ENCODE data around the gene URB2. TPM values are rescaled to one million over a fixed set of nuclear protein-coding genes. Genes with fewer than 3 reads are reported as not detected.

Gene URB2
- 3.5 TPM for total RNA-seq
- long read RNA-seq, full-length matches to known transcripts, result 10 of 15 reads
- long read RNA-seq, partial matches to known transcripts, result 5 of 15 reads
- long read RNA-seq, other reads (novel, unspliced or antisense), result 0 of 15 reads

DNA sequence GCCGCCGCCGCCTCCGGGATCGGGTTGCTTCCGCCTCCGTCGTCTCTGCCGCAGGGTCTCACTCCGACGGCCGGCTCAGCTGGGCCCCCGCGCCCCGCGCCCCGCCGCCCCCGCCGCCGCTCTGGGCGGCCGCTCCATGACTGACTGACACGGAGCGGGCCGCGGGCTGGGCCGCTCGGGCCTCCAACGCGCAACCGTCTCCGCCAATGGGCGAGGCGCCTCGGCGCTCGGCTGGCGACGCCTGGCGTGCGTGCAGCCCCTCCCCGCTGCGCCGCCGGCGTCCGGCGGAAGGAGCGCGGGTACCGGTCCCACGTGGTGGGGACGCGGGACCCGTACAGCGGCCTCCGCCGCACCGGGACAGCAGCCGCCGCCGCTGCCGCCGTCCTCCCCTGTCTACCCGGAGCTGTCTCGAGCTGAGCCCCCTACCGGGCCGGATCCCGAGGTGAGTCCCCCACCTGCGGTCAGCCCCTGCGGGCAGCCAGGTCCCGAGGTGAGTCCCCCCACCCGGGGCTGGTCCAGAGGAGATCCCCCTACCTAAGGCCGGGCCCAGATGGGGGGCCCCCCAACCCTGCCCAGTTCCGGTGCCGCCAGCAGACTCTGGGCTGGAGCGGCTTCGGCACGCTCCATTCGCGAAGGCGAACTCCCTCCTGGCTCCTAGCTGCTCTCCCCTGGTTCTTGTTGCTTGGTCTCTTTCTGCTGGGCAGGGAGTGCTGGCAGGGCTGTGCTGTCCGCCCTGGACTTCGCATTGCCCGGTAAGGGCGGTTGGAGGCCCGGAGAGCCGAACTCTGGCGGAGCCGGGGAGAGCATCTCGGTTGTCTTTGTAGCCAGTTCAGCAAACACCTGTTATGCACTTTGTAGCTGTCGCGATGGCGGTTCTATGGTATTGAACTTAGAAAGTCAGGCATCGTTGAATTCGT, at the start of gene URB2, which contains the start of gene TAF5L:
Gene URB2 (plus strand): TSS at position 333 of the 917 bp plus-strand sequence. CDS start 1,387 bp downstream, outside the sequence.
Gene TAF5L (minus strand): TSS at position 208 of the 917 bp plus-strand sequence. CDS start 11,640 bp downstream, outside the sequence.
- no peak for TF ChIP-seq CTCF (IDR thresholded peaks at IDR 0.05; ENCODE audit: borderline replicate concordance)
- DNase-seq, result peak; percentile 87
- peak within 1 kb of the TSS; percentile 94 for H3K27ac ChIP-seq (replicated peaks)
- intact Hi-C loops (cut with micrococcal nuclease), result loop anchor here (10.0 kb wide), 1 partner anchor 61 kb away; no protein-coding TSS in a partner anchor
- no peaks in the 10 kb centered on the region for H3K27me3 ChIP-seq (ENCODE audit: low read depth)
- H3K36me3 ChIP-seq, result no peaks in the 10 kb centered on the region
- H3K9me3 ChIP-seq (replicated peaks), result no peaks in the 10 kb centered on the region
- peaks cover 59% of the 10 kb centered on the region for H3K4me1 ChIP-seq
- peak within 1 kb of the TSS; percentile 97 for H3K4me3 ChIP-seq

- no peak for TF ChIP-seq CTCF (IDR thresholded peaks at IDR 0.05; ENCODE audit: borderline replicate concordance)
- Histone ChIP-seq H3K9me3 (replicated peaks) (no peaks in the 10 kb centered on the region), H3K4me1 (peaks cover 28% of the 10 kb centered on the region), H3K36me3 (no peaks in the 10 kb centered on the region), H3K27ac (replicated peaks) (peak overlapping the region; percentile 76), H3K27me3 (ENCODE audit: low read depth) (no peaks in the 10 kb centered on the region), H3K4me3 (peak overlapping the region; percentile 27)
- intact Hi-C loops (cut with micrococcal nuclease), result no loop called here
- DNase-seq, result no peak
These were observed 47.6 kb upstream of the URB2 start for GRCh38 chr1:229578168-229579058.

GRCh38 chr1:229579059-229579673, 46.9 kb upstream of the URB2 start:
- Histone ChIP-seq H3K4me3 (peak overlapping the region; percentile 27), H3K27ac (replicated peaks) (peak overlapping the region; percentile 76), H3K36me3 (no peaks in the 10 kb centered on the region), H3K4me1 (peaks cover 28% of the 10 kb centered on the region), H3K9me3 (replicated peaks) (no peaks in the 10 kb centered on the region), H3K27me3 (ENCODE audit: low read depth) (no peaks in the 10 kb centered on the region)
- DNase-seq, result peak; percentile 61
- intact Hi-C loops (cut with micrococcal nuclease), result no loop called here
- no peak for TF ChIP-seq CTCF (IDR thresholded peaks at IDR 0.05; ENCODE audit: borderline replicate concordance)

GRCh38 chr1:229581485-229581884, 44.6 kb upstream of the URB2 start:
- H3K4me3 ChIP-seq, result no peak overlapping the region
- no peak for TF ChIP-seq CTCF (IDR thresholded peaks at IDR 0.05; ENCODE audit: borderline replicate concordance)

More at GRCh38 chr1:229581485-229581884, 44.6 kb upstream of the URB2 start:
- Histone ChIP-seq H3K27me3 (ENCODE audit: low read depth) (no peaks in the 10 kb centered on the region), H3K9me3 (replicated peaks) (no peaks in the 10 kb centered on the region), H3K27ac (replicated peaks) (peak overlapping the region; percentile 51), H3K4me1 (peaks cover 28% of the 10 kb centered on the region), H3K36me3 (no peaks in the 10 kb centered on the region)
- no peak for DNase-seq
- intact Hi-C loops (cut with micrococcal nuclease), result no loop called here
